Calu3 (cell line): Measurements from ENCODE around the gene TRAPPC5. TPM values are rescaled to one million over a fixed set of nuclear protein-coding genes. Genes with fewer than 3 reads are reported as not detected.

Experiments used
- BruUV-seq: library from RNA; stranded (reverse); fragments of 400-500 nt; replicated peaks from 2 replicates; lab custom pipeline; 2021; lab: Mats Ljungman, UMichigan
- CTCF ChIA-PET: fragments of 300-600 bp; sonication (Branson Sonifier 250); formaldehyde crosslinking; loops from one replicate; lab custom pipeline; 2022; ENCODE audit warnings: antibody characterized with exemption; lab: Charles Lee
- DNase-seq: peaks from one replicate; pipeline ENCODE4 v3.0.0; 2022
- H3K27ac Mint-ChIP-seq: one replicate; pipeline ENCODE4 v1.8.0; 2022; ENCODE audit warnings: mixed read lengths; ENCODE audit not compliant: unreplicated experiment
- H3K27me3 Mint-ChIP-seq: one replicate; pipeline ENCODE4 v1.8.0; 2022; ENCODE audit warnings: mixed read lengths; ENCODE audit not compliant: unreplicated experiment
- H3K36me3 Mint-ChIP-seq: one replicate; pipeline ENCODE4 v1.8.0; 2022; ENCODE audit warnings: mild to moderate bottlenecking, moderate library complexity, mixed read lengths; ENCODE audit not compliant: insufficient read depth, unreplicated experiment
- H3K4me1 Mint-ChIP-seq: one replicate; pipeline ENCODE4 v1.8.0; 2022; ENCODE audit warnings: mild to moderate bottlenecking, low read depth, mixed read lengths; ENCODE audit not compliant: unreplicated experiment
- H3K4me3 Mint-ChIP-seq: one replicate; pipeline ENCODE4 v1.8.0; 2022; ENCODE audit warnings: mild to moderate bottlenecking, low read depth, moderate library complexity, mixed read lengths; ENCODE audit not compliant: unreplicated experiment
- H3K9me3 Mint-ChIP-seq: one replicate; pipeline ENCODE4 v1.8.0; 2022; ENCODE audit warnings: low read depth, mixed read lengths; ENCODE audit not compliant: unreplicated experiment
- intact Hi-C: fragments of 100-400 bp; cut with micrococcal nuclease; formaldehyde crosslinking; loops from one replicate; pipeline ENCODE4 v1.10.0; 2022; ENCODE audit not compliant: unreplicated experiment
- total RNA-seq: library from RNA; stranded (reverse); gene quantifications from 2 replicates; pipeline ENCODE4 v1.2.3, GENCODE V29; 2022
- TF ChIP-seq, protein P1 (sequence below): fragments of 200-600 bp; IDR thresholded peaks from one replicate; pipeline ENCODE4 v1.8.0; 2022; ENCODE audit warnings: antibody characterized with exemption; ENCODE audit not compliant: unreplicated experiment

TRAPPC5 gene
- total RNA-seq, 1 experiment from 2014 or later, result 82.4 TPM

- no peak for DNase-seq
- BruUV-seq, result no TSS peak
- intact Hi-C loops, result no loop called here
- TF ChIP-seq, protein P1, sequence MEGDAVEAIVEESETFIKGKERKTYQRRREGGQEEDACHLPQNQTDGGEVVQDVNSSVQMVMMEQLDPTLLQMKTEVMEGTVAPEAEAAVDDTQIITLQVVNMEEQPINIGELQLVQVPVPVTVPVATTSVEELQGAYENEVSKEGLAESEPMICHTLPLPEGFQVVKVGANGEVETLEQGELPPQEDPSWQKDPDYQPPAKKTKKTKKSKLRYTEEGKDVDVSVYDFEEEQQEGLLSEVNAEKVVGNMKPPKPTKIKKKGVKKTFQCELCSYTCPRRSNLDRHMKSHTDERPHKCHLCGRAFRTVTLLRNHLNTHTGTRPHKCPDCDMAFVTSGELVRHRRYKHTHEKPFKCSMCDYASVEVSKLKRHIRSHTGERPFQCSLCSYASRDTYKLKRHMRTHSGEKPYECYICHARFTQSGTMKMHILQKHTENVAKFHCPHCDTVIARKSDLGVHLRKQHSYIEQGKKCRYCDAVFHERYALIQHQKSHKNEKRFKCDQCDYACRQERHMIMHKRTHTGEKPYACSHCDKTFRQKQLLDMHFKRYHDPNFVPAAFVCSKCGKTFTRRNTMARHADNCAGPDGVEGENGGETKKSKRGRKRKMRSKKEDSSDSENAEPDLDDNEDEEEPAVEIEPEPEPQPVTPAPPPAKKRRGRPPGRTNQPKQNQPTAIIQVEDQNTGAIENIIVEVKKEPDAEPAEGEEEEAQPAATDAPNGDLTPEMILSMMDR, result no peak
- Mint-ChIP-seq H3K9me3 (no peaks in the 10 kb centered on the region), H3K36me3 (no peaks in the 10 kb centered on the region), H3K27me3 (peaks cover 81% of the 10 kb centered on the region), H3K4me1 (no peaks in the 10 kb centered on the region), H3K27ac (no peak overlapping the region), H3K4me3 (no peak overlapping the region)
- CTCF ChIA-PET, result no interaction called here
Measured at GRCh38 chr19:7701049-7701653, 20.5 kb downstream of the TRAPPC5 start.

GRCh38 chr19:7701654-7702457 is 21.2 kb downstream of the TRAPPC5 start, which contains the start of gene FCER2:
Gene FCER2, minus strand, starts transcription at chr19:7702131. Its CDS starts 2,371 bp downstream, at chr19:7699760.
- peaks cover 81% of the 10 kb centered on the region for H3K27me3 Mint-ChIP-seq
- no peaks in the 10 kb centered on the region for H3K9me3 Mint-ChIP-seq
- no peak within 1 kb of the TSS for H3K4me3 Mint-ChIP-seq
- CTCF ChIA-PET, result no interaction called here
- H3K36me3 Mint-ChIP-seq, result no peaks in the 10 kb centered on the region
- intact Hi-C loops, result no loop called here
- no peak for DNase-seq
- H3K27ac Mint-ChIP-seq, result no peak within 1 kb of the TSS
- no peaks in the 10 kb centered on the region for H3K4me1 Mint-ChIP-seq
- TF ChIP-seq, protein P1, result no peak
- BruUV-seq, result no TSS peak

- Mint-ChIP-seq H3K27ac (no peak overlapping the region), H3K4me1 (no peaks in the 10 kb centered on the region), H3K4me3 (no peak overlapping the region), H3K36me3 (no peaks in the 10 kb centered on the region), H3K27me3 (peaks cover 71% of the 10 kb centered on the region), H3K9me3 (no peaks in the 10 kb centered on the region)
- CTCF ChIA-PET, result no interaction called here
- no TSS peak for BruUV-seq
- intact Hi-C loops, result no loop called here
- TF ChIP-seq, protein P1, result no peak
- no peak for DNase-seq
Measured at GRCh38 chr19:7703332-7703731, 22.7 kb downstream of the TRAPPC5 start.

DNA sequence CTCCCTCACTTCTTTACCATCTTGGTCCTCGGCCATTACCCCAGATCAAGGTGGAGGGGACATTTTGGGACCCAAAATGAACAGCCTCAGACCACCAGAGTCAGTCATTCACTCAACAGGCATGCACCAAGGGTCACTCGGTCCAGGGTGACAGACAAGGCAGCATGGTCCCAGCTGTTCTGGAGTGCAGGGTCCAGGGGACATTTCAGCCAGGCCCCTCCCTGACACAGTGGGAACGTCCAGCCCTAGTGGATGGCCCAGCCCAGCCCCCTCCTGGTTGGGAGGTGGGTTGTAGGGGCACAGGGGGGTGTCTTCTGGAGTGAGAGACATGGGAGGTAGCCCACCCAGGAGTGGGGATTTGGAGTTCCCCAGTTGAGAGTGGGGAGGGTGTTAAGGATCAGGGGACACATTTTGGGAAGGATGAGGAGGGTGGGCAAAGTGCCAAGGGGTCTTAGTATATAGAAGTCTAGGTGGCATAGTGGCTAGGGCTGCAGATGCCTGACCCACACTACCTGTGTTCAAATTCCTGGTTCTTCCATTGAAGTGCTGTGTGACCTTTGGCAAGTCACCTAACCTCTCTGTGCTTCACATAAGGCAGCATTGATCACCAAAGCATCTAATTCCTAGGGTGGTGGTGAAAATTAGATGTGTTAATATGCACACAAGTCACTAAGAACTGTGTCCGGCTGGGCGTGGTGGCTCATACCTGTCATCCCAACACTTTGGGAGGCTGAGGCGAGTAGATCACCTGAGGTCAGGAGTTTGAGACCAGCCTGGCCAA is 23.8 kb downstream of the TRAPPC5 start:
- peaks cover 68% of the 10 kb centered on the region for H3K27me3 Mint-ChIP-seq
- H3K36me3 Mint-ChIP-seq, result no peaks in the 10 kb centered on the region
- H3K4me3 Mint-ChIP-seq, result no peak overlapping the region
- no TSS peak for BruUV-seq
- CTCF ChIA-PET, result interaction anchor here (0.7 kb wide), 1 partner anchor 13 kb away, joined by 3 read pairs; no protein-coding TSS in a partner anchor
- no peak for DNase-seq
- TF ChIP-seq, protein P1, result no peak
- no peak overlapping the region for H3K27ac Mint-ChIP-seq
- intact Hi-C loops, result no loop called here
- H3K4me1 Mint-ChIP-seq, result no peaks in the 10 kb centered on the region
- H3K9me3 Mint-ChIP-seq, result no peaks in the 10 kb centered on the region
